GM23338 (cell line): ENCODE results near the gene B3GALNT2.

Source experiments
- CREB1 ChIP-seq: fragments of 250-450 bp; sonication (Bioruptor Pico); IDR thresholded peaks from 2 replicates; pipeline ENCODE4 v1.5.0; 2020; ENCODE audit warnings: low read depth, mild to moderate bottlenecking, moderate library complexity
- CTCF ChIP-seq, 2 experiments: fragments of 200-600 bp in 1 of 2; sonication (generic) in 1 of 2; conservative IDR thresholded peaks; 2 replicates each; pipeline versions ENCODE4 v1.5.1 to v1.6.1; 2016 to 2017; ENCODE audit warnings: antibody characterized with exemption in 2 of 2, low read depth in 2 of 2, mild to moderate bottlenecking in 2 of 2, moderate library complexity in 1 of 2
- EZH2 ChIP-seq: fragments of 200-600 bp; sonication (generic); IDR thresholded peaks from one replicate; pipeline ENCODE4 v1.8.0; 2017; ENCODE audit warnings: antibody characterized with exemption, mild to moderate bottlenecking, low read depth; ENCODE audit not compliant: unreplicated experiment
- JUNB ChIP-seq: IDR thresholded peaks from one replicate; pipeline ENCODE4 v1.6.1; 2016; ENCODE audit warnings: antibody characterized with exemption; ENCODE audit not compliant: unreplicated experiment
- POLR2AphosphoS5 ChIP-seq: IDR thresholded peaks from 2 replicates; pipeline ENCODE4 v1.6.1; 2016; ENCODE audit warnings: antibody characterized with exemption, low read depth
- STAT1 ChIP-seq: IDR thresholded peaks from one replicate; pipeline ENCODE4 v1.6.1; 2016; ENCODE audit warnings: antibody characterized with exemption; ENCODE audit not compliant: unreplicated experiment
- ZNF114 ChIP-seq: fragments of 250-450 bp; sonication (Bioruptor Pico); IDR thresholded peaks from 2 replicates; pipeline ENCODE4 v1.5.0; 2020; ENCODE audit warnings: mild to moderate bottlenecking, moderate library complexity
- TF ChIP-seq, protein P1 (sequence below): IDR thresholded peaks from one replicate; pipeline ENCODE4 v1.6.1; 2018; ENCODE audit warnings: antibody characterized with exemption; ENCODE audit not compliant: unreplicated experiment

- no peak for TF ChIP-seq CTCF (conservative IDR thresholded peaks at IDR 0.05; ENCODE audit: low read depth in 2 of 2)
- TF ChIP-seq, protein P1, sequence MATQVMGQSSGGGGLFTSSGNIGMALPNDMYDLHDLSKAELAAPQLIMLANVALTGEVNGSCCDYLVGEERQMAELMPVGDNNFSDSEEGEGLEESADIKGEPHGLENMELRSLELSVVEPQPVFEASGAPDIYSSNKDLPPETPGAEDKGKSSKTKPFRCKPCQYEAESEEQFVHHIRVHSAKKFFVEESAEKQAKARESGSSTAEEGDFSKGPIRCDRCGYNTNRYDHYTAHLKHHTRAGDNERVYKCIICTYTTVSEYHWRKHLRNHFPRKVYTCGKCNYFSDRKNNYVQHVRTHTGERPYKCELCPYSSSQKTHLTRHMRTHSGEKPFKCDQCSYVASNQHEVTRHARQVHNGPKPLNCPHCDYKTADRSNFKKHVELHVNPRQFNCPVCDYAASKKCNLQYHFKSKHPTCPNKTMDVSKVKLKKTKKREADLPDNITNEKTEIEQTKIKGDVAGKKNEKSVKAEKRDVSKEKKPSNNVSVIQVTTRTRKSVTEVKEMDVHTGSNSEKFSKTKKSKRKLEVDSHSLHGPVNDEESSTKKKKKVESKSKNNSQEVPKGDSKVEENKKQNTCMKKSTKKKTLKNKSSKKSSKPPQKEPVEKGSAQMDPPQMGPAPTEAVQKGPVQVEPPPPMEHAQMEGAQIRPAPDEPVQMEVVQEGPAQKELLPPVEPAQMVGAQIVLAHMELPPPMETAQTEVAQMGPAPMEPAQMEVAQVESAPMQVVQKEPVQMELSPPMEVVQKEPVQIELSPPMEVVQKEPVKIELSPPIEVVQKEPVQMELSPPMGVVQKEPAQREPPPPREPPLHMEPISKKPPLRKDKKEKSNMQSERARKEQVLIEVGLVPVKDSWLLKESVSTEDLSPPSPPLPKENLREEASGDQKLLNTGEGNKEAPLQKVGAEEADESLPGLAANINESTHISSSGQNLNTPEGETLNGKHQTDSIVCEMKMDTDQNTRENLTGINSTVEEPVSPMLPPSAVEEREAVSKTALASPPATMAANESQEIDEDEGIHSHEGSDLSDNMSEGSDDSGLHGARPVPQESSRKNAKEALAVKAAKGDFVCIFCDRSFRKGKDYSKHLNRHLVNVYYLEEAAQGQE: no peak
- TF ChIP-seq POLR2AphosphoS5: no peak
- TF ChIP-seq EZH2: no peak
- no peak for TF ChIP-seq CREB1 (CRISPR knock-in tag)
- no peak for TF ChIP-seq JUNB
- TF ChIP-seq STAT1: no peak
- no peak for TF ChIP-seq ZNF114 (CRISPR knock-in tag)
Observed at GRCh38 chr1:235552146-235552716, 48.0 kb upstream of the B3GALNT2 start.
